Measurements from ENCODE around the gene ZNF816. TPM values are rescaled to one million over a fixed set of nuclear protein-coding genes. Genes with fewer than 3 reads are reported as not detected.

ZNF816 gene
- 10 to 100 TPM in 3 of 4 donors, 1 to 10 TPM in 1; 3.7 to 23.0 (median 13.5) TPM for total RNA-seq

DNA sequence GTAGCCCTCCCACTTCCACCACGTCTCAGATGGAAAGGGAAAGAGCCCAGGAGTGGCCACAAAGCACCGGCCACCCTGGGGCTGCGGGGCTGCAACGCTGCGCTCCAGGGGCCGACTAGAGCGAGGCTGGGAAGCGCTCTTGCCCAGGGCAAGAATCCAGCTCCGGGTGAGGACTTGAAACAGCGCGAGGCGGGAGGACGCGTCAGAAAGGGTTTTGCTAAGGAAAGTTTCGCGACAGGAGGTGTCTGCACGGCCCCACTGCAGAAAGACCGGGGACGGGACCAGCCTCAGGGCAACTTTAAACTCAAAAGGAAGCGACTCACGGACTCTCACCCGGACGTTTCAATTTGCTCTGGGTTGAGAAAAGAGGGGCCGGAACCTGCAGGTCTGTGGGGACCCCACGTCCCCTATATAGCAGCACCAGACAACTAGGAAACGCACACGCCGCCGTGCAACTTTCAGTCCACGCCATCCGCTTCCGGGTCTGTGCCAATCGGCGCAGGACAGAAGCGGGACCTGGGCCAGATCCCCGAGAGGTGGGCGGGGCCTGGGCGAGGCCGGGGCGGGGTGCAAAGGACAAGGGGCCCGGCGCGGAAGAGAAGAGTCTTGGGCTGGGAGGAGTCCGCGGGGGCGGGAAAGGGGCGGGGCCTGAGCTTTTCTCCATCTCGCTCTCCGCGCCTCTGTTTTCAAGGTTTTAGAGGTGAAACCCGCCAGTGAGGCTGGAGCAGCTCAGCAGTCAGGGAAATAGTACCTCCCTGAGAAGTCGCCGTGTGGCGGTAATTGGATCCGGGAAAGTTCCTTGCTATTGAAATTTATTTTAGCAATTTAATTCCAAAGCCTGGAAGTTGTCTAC, at the start of gene ZNF816:
Gene ZNF816, minus strand, starts transcription at position 488 of the 853 bp plus-strand sequence. CDS start 6,792 bp downstream, outside the sequence.
- DNase-seq (ENCODE audit: low spot score in 2 of 2) = peak; percentile 98 to 99
- TF ChIP-seq POLR2A (IDR thresholded peaks at IDR 0.05) (peak in 1 of 2 donors; percentile 55), EP300 (IDR thresholded peaks at IDR 0.05) (peak in 1 of 2 donors; percentile 74)
- TF ChIP-seq, protein P1, sequence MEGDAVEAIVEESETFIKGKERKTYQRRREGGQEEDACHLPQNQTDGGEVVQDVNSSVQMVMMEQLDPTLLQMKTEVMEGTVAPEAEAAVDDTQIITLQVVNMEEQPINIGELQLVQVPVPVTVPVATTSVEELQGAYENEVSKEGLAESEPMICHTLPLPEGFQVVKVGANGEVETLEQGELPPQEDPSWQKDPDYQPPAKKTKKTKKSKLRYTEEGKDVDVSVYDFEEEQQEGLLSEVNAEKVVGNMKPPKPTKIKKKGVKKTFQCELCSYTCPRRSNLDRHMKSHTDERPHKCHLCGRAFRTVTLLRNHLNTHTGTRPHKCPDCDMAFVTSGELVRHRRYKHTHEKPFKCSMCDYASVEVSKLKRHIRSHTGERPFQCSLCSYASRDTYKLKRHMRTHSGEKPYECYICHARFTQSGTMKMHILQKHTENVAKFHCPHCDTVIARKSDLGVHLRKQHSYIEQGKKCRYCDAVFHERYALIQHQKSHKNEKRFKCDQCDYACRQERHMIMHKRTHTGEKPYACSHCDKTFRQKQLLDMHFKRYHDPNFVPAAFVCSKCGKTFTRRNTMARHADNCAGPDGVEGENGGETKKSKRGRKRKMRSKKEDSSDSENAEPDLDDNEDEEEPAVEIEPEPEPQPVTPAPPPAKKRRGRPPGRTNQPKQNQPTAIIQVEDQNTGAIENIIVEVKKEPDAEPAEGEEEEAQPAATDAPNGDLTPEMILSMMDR (IDR thresholded peaks at IDR 0.05) = no peak
- Histone ChIP-seq H3K36me3 (peaks cover 0 to 31% (median 0%) of the 10 kb centered on the region in 3 donors), H3K4me1 (peaks cover 0 to 20% (median 6%) of the 10 kb centered on the region in 4 donors), H3K9me3 (peaks cover 0 to 39% (median 0%) of the 10 kb centered on the region in 4 donors), H3K27me3 (no peaks in the 10 kb centered on the region), H3K4me3 (peak within 1 kb of the TSS; percentile 48 to 74 (median 60)), H3K27ac (peak within 1 kb of the TSS; percentile 29 to 81 (median 75))
- 0% methylated on average over 30 to 43 of the region's 55 CpGs for WGBS, 2 donors

DNA sequence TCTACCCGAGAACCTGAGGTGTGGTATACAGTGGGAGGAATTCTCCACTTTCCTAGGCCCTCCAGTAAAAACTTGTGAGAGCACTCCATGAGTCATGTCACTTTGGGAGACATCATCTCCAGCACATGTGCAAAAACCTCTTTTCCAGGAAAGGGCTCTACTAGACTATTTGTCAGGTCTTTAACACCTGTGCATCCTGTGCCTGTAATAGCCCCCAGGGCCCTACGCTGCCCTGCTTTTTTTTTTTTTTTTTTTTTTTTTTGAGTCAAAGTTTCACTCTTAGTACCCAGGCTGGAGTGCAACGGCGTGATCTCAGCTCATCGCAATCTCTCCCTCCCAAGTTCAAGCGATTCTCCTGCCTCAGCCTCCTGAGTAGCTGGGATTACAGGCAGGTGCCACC, 49.3 kb upstream of the ZNF816 start:
- 84 to 87% methylated on average over 6 of the region's 6 CpGs for WGBS, 2 donors
- no peak for TF ChIP-seq EP300 (IDR thresholded peaks at IDR 0.05)
- TF ChIP-seq, protein P1 (IDR thresholded peaks at IDR 0.05) = no peak
- TF ChIP-seq POLR2A (IDR thresholded peaks at IDR 0.05) = no peak
- Histone ChIP-seq H3K4me3 (no peak overlapping the region), H3K27me3 (peaks cover 0 to 4% of the 10 kb centered on the region in 2 donors), H3K27ac (no peak overlapping the region), H3K36me3 (no peaks in the 10 kb centered on the region), H3K9me3 (peaks cover 0 to 14% (median 0%) of the 10 kb centered on the region in 4 donors), H3K4me1 (no peaks in the 10 kb centered on the region)
- no peak for DNase-seq (ENCODE audit: low spot score in 2 of 2)

DNA sequence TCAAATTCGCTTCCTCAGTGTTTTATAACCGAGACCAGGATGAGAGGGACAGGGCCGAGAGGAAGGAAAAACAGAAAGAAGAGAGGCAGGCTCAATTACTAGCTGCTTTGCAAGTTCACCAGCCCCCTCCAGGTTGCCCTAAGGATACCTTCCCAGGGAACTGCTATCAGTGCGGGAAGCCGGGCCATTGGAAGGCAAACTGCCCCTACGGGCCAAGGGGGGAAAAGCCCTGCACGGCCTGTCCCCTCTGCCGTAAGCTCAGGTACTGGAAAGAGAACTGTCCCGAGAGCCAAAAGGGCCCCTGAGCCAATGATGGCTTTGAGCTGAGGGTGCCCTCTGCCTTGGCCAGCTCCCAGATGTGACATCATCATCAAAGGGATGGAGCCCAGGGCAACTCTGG, 47.8 kb upstream of the ZNF816 start:
- no peak overlapping the region for H3K27ac ChIP-seq
- WGBS, 2 donors = 37 to 52% methylated on average over 7 to 8 of the region's 9 CpGs
- peaks cover 0 to 4% of the 10 kb centered on the region in 2 donors for H3K27me3 ChIP-seq
- no peak for DNase-seq (ENCODE audit: low spot score in 2 of 2)
- no peak overlapping the region for H3K4me3 ChIP-seq
- H3K36me3 ChIP-seq = no peaks in the 10 kb centered on the region
- H3K9me3 ChIP-seq = peaks cover 0 to under 1% (median 0%) of the 10 kb centered on the region in 4 donors
- TF ChIP-seq EP300 (IDR thresholded peaks at IDR 0.05) = no peak
- TF ChIP-seq, protein P1 (IDR thresholded peaks at IDR 0.05) = no peak
- TF ChIP-seq POLR2A (IDR thresholded peaks at IDR 0.05) = no peak
- H3K4me1 ChIP-seq = no peaks in the 10 kb centered on the region

- DNase-seq (ENCODE audit: low spot score in 2 of 2) = no peak
- Histone ChIP-seq H3K4me3 (no peak overlapping the region), H3K9me3 (no peaks in the 10 kb centered on the region), H3K27ac (no peak overlapping the region), H3K27me3 (peaks cover 0 to 4% of the 10 kb centered on the region in 2 donors), H3K36me3 (no peaks in the 10 kb centered on the region), H3K4me1 (no peaks in the 10 kb centered on the region)
- 72 to 82% methylated on average over 25 of the region's 25 CpGs for WGBS, 2 donors
- TF ChIP-seq EP300 (IDR thresholded peaks at IDR 0.05) (no peak), POLR2A (IDR thresholded peaks at IDR 0.05) (no peak)
- TF ChIP-seq, protein P1 (IDR thresholded peaks at IDR 0.05) = no peak
Observed at GRCh38 chr19:53008061-53008778, 45.5 kb upstream of the ZNF816 start.
